EL (cell line): ENCODE data around the gene CYTH2.
"Not testable (repeated sequence)": the region's sequence is repeated elsewhere in the genome, so short reads cannot be mapped to it uniquely, and the experiment has no call there.

Experiments
- DNase-seq: peaks from one replicate; pipeline ENCODE4 v3.0.0-alpha.2; 2016

The CYTH2 gene

DNA sequence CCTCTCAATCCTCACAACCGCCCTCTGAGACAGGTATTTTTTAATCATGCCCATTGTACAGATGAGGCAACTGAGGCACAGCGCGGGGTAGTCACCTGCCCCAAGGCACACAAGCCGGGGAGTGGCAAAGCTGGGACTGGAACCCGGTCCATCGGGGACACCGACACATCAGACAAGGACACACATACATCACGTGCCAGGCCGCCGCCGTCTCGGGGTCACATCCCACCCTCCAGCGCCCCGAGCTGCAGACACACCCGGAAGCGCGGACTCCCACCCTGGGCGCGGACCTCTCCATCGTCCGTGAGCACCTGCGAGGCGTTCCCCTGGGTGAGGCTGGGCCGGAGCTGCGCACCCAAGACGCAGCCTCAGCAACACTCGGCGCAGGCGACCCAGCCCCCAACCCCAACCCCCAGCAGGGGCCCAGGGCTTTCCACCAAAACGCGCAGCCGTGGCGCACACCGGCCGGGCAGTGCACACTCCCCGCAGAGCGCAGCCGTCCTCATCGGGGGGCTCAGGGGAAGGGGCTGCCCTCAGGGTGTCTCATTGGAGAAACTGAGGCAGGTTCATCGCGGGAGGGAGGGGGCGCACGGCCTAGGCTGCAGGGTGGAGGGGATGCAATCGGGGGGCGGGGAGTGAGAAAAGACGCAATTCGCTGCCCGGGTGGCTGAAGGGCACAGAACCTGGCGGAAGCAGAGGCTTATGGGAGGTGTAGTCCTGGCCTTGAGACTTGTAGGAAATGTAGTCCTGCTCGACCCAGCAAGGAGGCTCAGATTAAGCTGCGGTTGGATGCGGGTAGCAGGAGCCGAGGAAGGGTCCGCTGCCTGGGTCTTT, 44.3 kb downstream of the CYTH2 start:
- DNase-seq = peak; percentile 75

DNA sequence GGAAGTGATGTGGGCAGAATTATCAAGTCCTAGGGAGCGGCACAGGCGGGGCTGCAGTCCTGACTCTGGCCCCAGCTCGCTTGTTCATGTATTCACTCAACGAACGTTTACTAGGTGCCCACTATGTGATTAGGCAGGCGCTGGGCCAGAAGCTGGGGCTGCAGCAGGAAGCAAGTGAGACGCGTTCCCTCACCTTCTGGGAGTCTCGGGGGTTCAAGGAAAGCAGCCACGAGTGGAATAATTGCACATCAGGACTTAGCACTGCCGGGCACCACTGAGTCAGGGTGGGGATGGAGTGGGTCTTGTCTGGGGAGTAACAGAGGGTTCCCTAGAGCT, 44.9 kb downstream of the CYTH2 start:
- no peak for DNase-seq

DNA sequence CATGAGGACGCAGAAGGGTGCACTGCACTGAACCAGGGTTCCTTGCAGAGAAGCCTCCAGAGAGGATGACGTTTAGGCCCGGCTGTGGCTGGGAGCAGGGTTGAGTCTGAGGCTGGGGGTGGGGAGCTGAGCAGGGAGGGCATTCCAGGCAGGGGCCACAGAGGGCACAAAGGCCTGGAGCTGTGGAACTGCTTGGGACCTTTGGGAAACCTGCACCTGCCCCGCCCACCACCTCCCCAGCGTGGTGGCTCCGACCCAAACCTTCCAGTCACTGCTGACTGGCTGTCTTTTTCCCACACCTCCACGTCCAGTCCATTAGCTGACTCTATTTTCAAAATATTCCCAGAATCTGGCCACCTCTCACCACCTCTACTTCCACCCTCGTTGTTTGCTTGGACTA, 47.4 kb downstream of the CYTH2 start:
- no peak for DNase-seq

DNA sequence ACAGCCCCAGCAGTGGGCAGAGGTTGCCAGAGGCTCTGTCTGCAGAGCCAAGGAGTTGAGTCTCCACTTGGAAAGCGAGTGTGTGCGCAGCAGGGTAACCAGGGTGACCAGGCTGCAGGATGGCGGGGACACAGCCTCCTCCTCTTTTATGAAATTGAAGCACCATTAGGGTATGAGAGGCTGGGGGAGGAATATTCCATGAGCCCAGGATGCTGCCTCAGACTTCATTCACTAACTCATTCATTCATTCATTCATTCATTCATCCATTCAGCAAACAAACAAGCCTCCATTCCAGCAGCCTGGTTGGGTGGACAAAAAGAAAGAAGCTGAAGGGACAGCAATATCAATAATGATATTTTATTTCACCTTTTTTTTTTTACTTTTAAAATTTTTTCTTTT, 49.0 kb downstream of the CYTH2 start:
- no peak for DNase-seq

DNA sequence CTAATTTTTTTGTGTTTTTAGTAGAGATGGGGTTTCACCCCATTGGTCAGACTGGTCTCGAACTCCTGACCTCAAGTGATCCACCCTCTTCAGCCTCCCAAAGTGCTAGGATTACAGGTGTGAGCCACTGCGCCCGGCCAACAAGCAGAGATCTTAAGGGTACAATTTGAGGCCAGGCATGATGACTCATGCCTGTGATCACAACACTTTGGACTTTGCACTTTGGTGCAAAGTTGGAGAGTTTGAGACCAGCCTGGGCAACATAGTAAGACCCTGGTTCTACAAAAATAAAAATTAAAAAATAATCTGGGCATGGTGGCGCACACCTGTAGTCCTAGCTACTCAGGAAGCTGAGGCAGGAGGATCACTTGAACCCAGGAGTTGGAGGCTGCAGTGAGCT, 50.3 kb downstream of the CYTH2 start:
- not testable (repeated sequence) for DNase-seq

DNA sequence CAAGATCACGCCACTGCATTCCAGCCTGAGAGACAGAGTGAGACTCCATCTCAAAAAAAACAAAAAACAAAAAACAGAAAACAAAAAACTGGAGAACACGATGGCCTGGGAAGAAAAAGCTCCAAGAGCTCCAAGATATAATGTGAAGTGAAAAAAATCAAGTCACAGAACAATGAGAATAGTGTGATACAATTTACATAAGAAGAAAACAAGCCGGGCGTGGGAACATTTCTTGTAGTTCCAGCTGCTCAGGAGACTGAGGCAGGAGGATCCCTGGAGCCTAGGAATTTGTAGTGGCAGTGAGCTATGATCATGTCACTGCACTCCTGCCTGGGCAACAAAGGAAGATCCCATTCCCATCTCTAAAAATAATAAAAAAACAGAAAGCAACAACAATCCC, 51.0 kb downstream of the CYTH2 start:
- no peak for DNase-seq

DNA sequence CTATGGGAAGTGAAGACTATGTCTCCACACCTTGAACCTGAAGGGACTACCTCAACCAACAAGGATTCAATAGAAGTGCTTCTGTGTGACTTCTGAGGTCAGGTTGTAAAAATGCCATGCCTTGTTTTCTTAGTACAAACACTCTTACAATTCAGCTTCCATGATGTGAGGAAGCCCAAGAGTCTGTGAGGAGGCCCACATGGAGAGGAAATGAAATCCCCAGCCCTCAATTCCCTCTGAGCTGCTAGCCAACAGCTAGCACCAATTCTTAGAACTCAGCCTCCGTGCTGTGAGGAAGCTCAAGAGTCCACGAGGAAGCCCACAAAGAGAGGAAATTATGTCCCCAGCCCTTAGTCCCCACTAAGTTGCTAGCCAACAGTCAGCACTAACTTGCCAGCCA, 55.1 kb downstream of the CYTH2 start:
- DNase-seq = no peak

DNA sequence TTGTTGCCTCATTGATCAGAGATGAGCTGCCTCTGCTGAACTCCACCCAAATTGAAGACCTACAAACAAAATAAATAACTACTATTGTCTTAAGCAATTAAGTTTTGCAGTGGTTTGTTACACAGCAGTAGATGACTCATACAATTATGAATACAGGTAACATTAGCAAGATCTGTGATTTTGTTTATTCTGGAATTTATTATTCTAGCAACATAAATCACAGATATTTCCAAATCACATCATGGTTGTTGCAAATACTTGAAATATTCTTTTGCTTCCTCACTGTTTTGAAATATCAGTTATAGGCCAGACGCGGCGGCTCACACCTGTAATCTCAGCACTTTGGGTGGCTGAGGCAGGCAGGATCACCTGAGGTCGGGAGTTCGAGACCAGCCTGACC, 55.6 kb downstream of the CYTH2 start:
- DNase-seq = no peak

DNA sequence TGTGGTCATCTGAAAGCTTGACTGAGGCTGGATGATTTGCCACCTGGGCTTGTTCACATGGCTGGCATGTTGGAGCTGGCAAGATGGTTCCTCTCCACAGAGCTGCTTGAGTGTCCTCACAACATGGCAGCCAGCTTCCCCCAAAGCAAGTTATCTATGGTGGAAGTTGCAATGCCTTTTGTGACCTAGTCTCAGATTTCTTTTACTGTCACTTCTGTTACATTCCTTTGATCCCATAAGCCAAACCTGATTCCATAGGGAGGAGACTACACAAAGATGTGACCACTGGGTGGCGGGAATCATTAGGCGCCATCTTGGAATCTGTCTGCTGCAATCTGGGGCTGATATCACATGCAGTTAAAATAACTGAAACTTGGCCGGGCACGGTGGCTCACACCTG, 60.0 kb downstream of the CYTH2 start:
- no peak for DNase-seq

DNA sequence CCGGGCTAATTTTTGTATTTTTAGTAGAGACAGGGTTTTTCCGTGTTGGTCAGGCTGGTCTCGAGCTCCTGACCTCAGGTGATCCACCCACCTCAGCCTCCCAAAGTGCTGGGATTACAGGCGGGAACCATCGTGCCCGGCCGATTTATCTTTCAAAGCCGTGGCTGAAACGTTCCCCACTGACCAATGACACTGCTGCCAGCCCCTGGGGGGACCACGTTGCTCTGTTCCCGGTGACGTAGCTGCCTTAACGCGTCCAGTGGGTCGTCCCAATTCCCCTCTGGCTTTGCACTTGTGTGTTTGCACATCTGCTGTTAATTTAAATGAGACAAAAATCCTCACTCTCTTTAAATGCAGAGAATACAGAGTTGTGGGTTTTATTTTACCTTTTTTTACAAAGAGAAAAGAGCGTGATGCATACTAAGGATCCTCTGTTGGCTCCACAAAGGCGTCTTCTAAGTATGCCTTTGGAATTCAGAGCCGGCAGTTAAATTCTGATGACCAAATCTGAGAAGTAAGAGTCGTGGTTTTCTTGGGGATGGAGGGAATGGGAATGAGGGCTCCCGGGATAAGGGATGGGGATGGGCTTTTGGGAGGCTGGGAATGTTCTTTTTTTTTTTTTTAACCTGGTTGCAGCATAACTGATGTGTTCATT, 61.0 kb downstream of the CYTH2 start:
- no peak for DNase-seq

DNA sequence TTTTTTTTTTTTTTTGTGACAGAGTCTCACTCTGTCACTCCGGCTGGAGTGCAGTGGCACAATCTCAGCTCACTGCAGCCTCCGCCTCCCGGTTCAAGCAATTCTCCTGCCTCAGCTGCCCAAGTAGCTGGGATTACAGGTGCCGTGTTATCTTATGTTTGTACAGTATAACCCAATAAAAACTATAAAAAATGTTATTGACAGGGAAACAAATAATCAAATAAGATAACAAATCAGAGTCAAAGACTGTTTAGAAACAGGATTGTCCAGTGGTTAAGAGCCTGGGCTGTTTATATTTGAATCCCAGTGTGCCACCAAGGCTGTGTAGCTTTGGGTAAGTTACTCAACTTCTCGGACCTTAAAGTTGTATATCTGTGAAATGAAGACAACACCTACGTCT, 61.6 kb downstream of the CYTH2 start:
- DNase-seq = no peak
